GM23338 (cell line): ENCODE data around the gene TMEM8B.

Experiments
- CREB1 ChIP-seq: fragments of 250-450 bp; sonication (Bioruptor Pico); IDR thresholded peaks from 2 replicates; pipeline ENCODE4 v1.5.0; 2020; ENCODE audit warnings: low read depth, mild to moderate bottlenecking, moderate library complexity
- EZH2 ChIP-seq: fragments of 200-600 bp; sonication (generic); IDR thresholded peaks from one replicate; pipeline ENCODE4 v1.8.0; 2017; ENCODE audit warnings: antibody characterized with exemption, mild to moderate bottlenecking, low read depth; ENCODE audit not compliant: unreplicated experiment
- EZH2phosphoT487 ChIP-seq: fragments of 200-600 bp; sonication (generic); IDR thresholded peaks from one replicate; pipeline ENCODE4 v1.8.1; 2018; ENCODE audit warnings: antibody characterized with exemption; ENCODE audit not compliant: unreplicated experiment
- JUNB ChIP-seq: IDR thresholded peaks from one replicate; pipeline ENCODE4 v1.6.1; 2016; ENCODE audit warnings: antibody characterized with exemption; ENCODE audit not compliant: unreplicated experiment
- NANOG ChIP-seq: IDR thresholded peaks from 2 replicates; pipeline ENCODE4 v1.6.1; 2016; ENCODE audit warnings: antibody characterized with exemption, borderline replicate concordance
- POLR2AphosphoS5 ChIP-seq: IDR thresholded peaks from 2 replicates; pipeline ENCODE4 v1.6.1; 2016; ENCODE audit warnings: antibody characterized with exemption, low read depth
- STAT1 ChIP-seq: IDR thresholded peaks from one replicate; pipeline ENCODE4 v1.6.1; 2016; ENCODE audit warnings: antibody characterized with exemption; ENCODE audit not compliant: unreplicated experiment
- ZNF114 ChIP-seq: fragments of 250-450 bp; sonication (Bioruptor Pico); IDR thresholded peaks from 2 replicates; pipeline ENCODE4 v1.5.0; 2020; ENCODE audit warnings: mild to moderate bottlenecking, moderate library complexity
- ZNF331 ChIP-seq: fragments of 250-450 bp; sonication (Bioruptor Pico); IDR thresholded peaks from 2 replicates; pipeline ENCODE4 v1.5.0; 2020; ENCODE audit warnings: low read depth, mild to moderate bottlenecking, moderate library complexity
- TF ChIP-seq, protein P1 (sequence below), 2 experiments: fragments of 200-600 bp in 1 of 2; sonication (generic) in 1 of 2; conservative IDR thresholded peaks; 2 replicates each; pipeline versions ENCODE4 v1.5.1 to v1.6.1; 2016 to 2017; ENCODE audit warnings: antibody characterized with exemption in 2 of 2, low read depth in 2 of 2, mild to moderate bottlenecking in 2 of 2, moderate library complexity in 1 of 2
- TF ChIP-seq, protein P2 (sequence below): fragments of 250-450 bp; sonication (Bioruptor Pico); IDR thresholded peaks from 2 replicates; pipeline ENCODE4 v1.5.0; 2020; ENCODE audit warnings: mild to moderate bottlenecking, moderate library complexity
- TF ChIP-seq, protein P3 (sequence below): IDR thresholded peaks from one replicate; pipeline ENCODE4 v1.6.1; 2018; ENCODE audit warnings: antibody characterized with exemption; ENCODE audit not compliant: unreplicated experiment
- TF ChIP-seq, protein P4 (sequence below): IDR thresholded peaks from 2 replicates; pipeline ENCODE4 v1.6.1; 2016; ENCODE audit warnings: antibody characterized with exemption

DNA sequence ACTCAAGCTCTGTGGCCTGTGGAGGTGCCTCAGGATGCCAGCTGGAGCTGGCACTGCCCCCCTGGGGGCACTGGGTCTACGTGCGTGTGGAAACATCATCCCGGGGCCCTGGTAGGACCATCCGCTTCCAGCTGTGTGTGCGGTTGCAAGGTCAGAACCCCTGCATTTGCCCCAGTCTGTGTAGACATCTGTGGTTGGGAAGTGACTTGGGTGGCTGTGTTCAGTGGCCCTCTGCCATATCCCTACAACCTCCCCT is 12.5 kb downstream of the TMEM8B start:
- TF ChIP-seq, protein P1, sequence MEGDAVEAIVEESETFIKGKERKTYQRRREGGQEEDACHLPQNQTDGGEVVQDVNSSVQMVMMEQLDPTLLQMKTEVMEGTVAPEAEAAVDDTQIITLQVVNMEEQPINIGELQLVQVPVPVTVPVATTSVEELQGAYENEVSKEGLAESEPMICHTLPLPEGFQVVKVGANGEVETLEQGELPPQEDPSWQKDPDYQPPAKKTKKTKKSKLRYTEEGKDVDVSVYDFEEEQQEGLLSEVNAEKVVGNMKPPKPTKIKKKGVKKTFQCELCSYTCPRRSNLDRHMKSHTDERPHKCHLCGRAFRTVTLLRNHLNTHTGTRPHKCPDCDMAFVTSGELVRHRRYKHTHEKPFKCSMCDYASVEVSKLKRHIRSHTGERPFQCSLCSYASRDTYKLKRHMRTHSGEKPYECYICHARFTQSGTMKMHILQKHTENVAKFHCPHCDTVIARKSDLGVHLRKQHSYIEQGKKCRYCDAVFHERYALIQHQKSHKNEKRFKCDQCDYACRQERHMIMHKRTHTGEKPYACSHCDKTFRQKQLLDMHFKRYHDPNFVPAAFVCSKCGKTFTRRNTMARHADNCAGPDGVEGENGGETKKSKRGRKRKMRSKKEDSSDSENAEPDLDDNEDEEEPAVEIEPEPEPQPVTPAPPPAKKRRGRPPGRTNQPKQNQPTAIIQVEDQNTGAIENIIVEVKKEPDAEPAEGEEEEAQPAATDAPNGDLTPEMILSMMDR (conservative IDR thresholded peaks at IDR 0.05; ENCODE audit: low read depth in 2 of 2) = no peak
- no peak for TF ChIP-seq POLR2AphosphoS5
- TF ChIP-seq, protein P2, sequence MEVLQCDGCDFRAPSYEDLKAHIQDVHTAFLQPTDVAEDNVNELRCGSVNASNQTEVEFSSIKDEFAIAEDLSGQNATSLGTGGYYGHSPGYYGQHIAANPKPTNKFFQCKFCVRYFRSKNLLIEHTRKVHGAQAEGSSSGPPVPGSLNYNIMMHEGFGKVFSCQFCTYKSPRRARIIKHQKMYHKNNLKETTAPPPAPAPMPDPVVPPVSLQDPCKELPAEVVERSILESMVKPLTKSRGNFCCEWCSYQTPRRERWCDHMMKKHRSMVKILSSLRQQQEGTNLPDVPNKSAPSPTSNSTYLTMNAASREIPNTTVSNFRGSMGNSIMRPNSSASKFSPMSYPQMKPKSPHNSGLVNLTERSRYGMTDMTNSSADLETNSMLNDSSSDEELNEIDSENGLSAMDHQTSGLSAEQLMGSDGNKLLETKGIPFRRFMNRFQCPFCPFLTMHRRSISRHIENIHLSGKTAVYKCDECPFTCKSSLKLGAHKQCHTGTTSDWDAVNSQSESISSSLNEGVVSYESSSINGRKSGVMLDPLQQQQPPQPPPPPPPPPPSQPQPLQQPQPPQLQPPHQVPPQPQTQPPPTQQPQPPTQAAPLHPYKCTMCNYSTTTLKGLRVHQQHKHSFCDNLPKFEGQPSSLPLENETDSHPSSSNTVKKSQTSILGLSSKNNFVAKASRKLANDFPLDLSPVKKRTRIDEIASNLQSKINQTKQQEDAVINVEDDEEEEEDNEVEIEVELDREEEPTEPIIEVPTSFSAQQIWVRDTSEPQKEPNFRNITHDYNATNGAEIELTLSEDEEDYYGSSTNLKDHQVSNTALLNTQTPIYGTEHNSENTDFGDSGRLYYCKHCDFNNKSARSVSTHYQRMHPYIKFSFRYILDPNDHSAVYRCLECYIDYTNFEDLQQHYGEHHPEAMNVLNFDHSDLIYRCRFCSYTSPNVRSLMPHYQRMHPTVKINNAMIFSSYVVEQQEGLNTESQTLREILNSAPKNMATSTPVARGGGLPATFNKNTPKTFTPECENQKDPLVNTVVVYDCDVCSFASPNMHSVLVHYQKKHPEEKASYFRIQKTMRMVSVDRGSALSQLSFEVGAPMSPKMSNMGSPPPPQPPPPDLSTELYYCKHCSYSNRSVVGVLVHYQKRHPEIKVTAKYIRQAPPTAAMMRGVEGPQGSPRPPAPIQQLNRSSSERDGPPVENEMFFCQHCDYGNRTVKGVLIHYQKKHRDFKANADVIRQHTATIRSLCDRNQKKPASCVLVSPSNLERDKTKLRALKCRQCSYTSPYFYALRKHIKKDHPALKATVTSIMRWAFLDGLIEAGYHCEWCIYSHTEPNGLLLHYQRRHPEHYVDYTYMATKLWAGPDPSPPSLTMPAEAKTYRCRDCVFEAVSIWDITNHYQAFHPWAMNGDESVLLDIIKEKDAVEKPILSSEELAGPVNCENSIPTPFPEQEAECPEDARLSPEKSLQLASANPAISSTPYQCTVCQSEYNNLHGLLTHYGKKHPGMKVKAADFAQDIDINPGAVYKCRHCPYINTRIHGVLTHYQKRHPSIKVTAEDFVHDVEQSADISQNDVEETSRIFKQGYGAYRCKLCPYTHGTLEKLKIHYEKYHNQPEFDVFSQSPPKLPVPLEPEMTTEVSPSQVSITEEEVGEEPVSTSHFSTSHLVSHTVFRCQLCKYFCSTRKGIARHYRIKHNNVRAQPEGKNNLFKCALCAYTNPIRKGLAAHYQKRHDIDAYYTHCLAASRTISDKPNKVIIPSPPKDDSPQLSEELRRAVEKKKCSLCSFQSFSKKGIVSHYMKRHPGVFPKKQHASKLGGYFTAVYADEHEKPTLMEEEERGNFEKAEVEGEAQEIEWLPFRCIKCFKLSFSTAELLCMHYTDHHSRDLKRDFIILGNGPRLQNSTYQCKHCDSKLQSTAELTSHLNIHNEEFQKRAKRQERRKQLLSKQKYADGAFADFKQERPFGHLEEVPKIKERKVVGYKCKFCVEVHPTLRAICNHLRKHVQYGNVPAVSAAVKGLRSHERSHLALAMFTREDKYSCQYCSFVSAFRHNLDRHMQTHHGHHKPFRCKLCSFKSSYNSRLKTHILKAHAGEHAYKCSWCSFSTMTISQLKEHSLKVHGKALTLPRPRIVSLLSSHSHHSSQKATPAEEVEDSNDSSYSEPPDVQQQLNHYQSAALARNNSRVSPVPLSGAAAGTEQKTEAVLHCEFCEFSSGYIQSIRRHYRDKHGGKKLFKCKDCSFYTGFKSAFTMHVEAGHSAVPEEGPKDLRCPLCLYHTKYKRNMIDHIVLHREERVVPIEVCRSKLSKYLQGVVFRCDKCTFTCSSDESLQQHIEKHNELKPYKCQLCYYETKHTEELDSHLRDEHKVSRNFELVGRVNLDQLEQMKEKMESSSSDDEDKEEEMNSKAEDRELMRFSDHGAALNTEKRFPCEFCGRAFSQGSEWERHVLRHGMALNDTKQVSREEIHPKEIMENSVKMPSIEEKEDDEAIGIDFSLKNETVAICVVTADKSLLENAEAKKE (CRISPR knock-in tag) = no peak
- no peak for TF ChIP-seq CREB1 (CRISPR knock-in tag)
- no peak for TF ChIP-seq STAT1
- TF ChIP-seq, protein P3, sequence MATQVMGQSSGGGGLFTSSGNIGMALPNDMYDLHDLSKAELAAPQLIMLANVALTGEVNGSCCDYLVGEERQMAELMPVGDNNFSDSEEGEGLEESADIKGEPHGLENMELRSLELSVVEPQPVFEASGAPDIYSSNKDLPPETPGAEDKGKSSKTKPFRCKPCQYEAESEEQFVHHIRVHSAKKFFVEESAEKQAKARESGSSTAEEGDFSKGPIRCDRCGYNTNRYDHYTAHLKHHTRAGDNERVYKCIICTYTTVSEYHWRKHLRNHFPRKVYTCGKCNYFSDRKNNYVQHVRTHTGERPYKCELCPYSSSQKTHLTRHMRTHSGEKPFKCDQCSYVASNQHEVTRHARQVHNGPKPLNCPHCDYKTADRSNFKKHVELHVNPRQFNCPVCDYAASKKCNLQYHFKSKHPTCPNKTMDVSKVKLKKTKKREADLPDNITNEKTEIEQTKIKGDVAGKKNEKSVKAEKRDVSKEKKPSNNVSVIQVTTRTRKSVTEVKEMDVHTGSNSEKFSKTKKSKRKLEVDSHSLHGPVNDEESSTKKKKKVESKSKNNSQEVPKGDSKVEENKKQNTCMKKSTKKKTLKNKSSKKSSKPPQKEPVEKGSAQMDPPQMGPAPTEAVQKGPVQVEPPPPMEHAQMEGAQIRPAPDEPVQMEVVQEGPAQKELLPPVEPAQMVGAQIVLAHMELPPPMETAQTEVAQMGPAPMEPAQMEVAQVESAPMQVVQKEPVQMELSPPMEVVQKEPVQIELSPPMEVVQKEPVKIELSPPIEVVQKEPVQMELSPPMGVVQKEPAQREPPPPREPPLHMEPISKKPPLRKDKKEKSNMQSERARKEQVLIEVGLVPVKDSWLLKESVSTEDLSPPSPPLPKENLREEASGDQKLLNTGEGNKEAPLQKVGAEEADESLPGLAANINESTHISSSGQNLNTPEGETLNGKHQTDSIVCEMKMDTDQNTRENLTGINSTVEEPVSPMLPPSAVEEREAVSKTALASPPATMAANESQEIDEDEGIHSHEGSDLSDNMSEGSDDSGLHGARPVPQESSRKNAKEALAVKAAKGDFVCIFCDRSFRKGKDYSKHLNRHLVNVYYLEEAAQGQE = no peak
- TF ChIP-seq EZH2 = no peak
- TF ChIP-seq, protein P4, sequence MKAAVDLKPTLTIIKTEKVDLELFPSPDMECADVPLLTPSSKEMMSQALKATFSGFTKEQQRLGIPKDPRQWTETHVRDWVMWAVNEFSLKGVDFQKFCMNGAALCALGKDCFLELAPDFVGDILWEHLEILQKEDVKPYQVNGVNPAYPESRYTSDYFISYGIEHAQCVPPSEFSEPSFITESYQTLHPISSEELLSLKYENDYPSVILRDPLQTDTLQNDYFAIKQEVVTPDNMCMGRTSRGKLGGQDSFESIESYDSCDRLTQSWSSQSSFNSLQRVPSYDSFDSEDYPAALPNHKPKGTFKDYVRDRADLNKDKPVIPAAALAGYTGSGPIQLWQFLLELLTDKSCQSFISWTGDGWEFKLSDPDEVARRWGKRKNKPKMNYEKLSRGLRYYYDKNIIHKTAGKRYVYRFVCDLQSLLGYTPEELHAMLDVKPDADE = no peak
- TF ChIP-seq EZH2phosphoT487 = no peak
- TF ChIP-seq NANOG = no peak
- TF ChIP-seq JUNB = no peak
- no peak for TF ChIP-seq ZNF331 (CRISPR knock-in tag)
- no peak for TF ChIP-seq ZNF114
